Activated CD4-positive, alpha-beta T cell treated with anti-CD3 and anti-CD28 coated beads, Interleukin-2, amount 10 ng/mL, durations not matched to agents 7 days and 5 days (primary cell): ENCODE measurements around the gene DCAF15. TPM values are rescaled to one million over a fixed set of nuclear protein-coding genes. Genes with fewer than 3 reads are reported as not detected.

Experiments used
- CTCF ChIA-PET: fragments of 350-600 bp; sonication (Branson Sonifier 250); formaldehyde crosslinking; loops from one replicate; lab custom pipeline; 2021; ENCODE audit warnings: antibody characterized with exemption; lab: Charles Lee
- POLR2A ChIA-PET: fragments of 350-600 bp; sonication (Branson Sonifier 250); formaldehyde crosslinking; loops from one replicate; lab custom pipeline; 2021; ENCODE audit warnings: antibody characterized with exemption; lab: Charles Lee
- DNase-seq: peaks from one replicate; pipeline ENCODE4 v3.0.0-alpha.2; 2020
- H3K27ac Mint-ChIP-seq: one replicate; pipeline ENCODE4 v1.8.0; 2021; ENCODE audit warnings: mild to moderate bottlenecking, moderate library complexity, mixed read lengths
- H3K27me3 Mint-ChIP-seq: one replicate; pipeline ENCODE4 v1.8.0; 2021; ENCODE audit warnings: mixed read lengths
- H3K36me3 Mint-ChIP-seq: one replicate; pipeline ENCODE4 v1.8.0; 2021; ENCODE audit warnings: low read depth, mixed read lengths
- H3K4me1 Mint-ChIP-seq: one replicate; pipeline ENCODE4 v1.8.0; 2021; ENCODE audit warnings: mixed read lengths
- H3K4me3 Mint-ChIP-seq: one replicate; pipeline ENCODE4 v1.8.0; 2021; ENCODE audit warnings: mild to moderate bottlenecking, moderate library complexity, mixed read lengths
- H3K9me3 Mint-ChIP-seq: one replicate; pipeline ENCODE4 v1.8.0; 2021; ENCODE audit warnings: mixed read lengths
- total RNA-seq, 2 experiments: library from RNA; stranded (reverse); gene quantifications; one replicate each; pipeline ENCODE4 v1.2.3, GENCODE V29; 2021

DCAF15 gene
- total RNA-seq, 2 experiments from 2014 or later = 80.3 to 85.4 TPM

DNA sequence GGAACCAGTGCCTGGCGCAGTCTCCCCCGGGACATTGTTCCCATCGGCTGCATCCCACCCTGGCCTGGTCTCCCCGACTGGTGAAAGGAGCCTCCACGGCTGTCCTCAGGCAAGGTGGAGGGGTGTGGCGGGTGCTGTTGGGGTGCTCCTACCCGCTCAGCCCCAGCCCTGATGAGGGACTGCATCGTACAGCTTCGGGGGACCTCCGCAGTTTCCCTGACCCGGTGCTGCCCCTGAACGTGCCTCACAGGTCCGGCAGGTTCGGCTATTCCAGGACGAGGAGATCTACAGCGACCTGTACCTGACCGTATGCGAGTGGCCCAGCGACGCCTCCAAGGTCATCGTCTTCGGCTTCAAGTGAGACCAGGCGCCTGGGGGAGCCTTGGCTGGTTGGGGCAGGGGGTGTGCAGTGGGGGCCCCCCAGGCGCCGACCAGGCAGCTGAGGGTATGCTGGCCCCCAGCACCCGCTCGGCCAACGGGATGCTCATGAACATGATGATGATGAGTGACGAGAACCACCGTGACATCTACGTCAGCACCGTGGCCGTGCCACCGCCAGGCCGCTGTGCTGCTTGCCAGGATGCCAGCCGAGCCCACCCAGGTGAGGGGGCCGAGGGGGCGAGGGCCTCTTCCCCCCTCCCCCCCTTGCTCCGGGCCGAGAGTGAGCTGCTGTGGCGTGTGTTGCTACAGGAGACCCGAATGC is 3.5 kb downstream of the DCAF15 start:
- POLR2A ChIA-PET = interaction anchor here (0.7 kb wide), 1 partner anchor 50 kb away, joined by 5 read pairs; no protein-coding TSS in a partner anchor

DNA sequence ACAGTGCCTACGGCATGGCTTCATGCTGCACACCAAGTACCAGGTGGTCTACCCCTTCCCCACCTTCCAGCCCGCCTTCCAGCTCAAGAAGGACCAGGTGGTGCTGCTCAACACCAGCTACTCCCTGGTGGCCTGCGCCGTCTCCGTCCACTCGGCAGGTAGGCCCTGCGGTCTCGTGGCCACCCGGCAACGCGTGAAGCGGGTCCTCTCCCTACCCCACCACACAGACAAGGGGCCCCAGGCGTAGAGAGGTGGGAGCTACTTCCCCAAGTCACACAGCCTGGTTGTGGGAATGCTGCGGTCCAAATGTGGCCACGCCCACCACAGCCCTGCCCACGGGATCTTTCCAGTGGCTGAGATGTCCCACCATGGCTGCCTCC is 4.0 kb downstream of the DCAF15 start:
- DNase-seq = no peak
- Mint-ChIP-seq H3K36me3 (peaks cover 26% of the 10 kb centered on the region), H3K27me3 (no peaks in the 10 kb centered on the region), H3K27ac (no peak overlapping the region), H3K4me3 (no peak overlapping the region), H3K4me1 (peaks cover 20% of the 10 kb centered on the region), H3K9me3 (no peaks in the 10 kb centered on the region)
- ChIA-PET CTCF (interaction anchor here (0.5 to 1.2 kb wide), 3 partner anchors 34 to 193 kb away, joined by 3 to 5 read pairs (median 3); no protein-coding TSS in a partner anchor), POLR2A (interaction anchor here (0.7 kb wide), 1 partner anchor 49 kb away, joined by 5 read pairs; no protein-coding TSS in a partner anchor)

More for the DNA sequence above, 3.5 kb downstream of the DCAF15 start:
- Mint-ChIP-seq H3K9me3 (no peaks in the 10 kb centered on the region), H3K4me1 (peaks cover 20% of the 10 kb centered on the region), H3K36me3 (peaks cover 24% of the 10 kb centered on the region), H3K27me3 (no peaks in the 10 kb centered on the region), H3K4me3 (no peak overlapping the region), H3K27ac (no peak overlapping the region)
- DNase-seq = no peak
- CTCF ChIA-PET = interaction anchor here (0.7 to 1.2 kb wide), 3 partner anchors 34 to 126 kb away, joined by 3 read pairs; no protein-coding TSS in a partner anchor

DNA sequence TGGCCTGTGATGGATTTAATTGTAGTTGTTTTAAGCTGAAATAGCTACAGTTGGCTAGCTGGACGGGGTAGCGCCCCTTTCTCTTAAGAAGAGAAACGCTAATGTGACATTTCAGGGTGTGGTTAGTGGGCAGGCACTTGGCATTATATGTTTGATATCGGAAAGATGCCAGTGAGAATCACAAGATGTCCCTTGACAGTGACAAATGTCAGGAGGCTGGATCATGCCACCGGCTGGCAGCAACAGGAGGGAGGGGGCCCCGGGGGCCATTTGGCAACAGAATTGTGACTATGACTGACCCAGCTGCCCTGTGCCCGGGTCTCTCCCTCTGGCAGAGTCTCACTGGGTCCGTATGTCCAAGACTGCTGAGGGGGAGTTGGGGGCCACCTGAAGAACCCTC is 4.7 kb downstream of the DCAF15 start:
- Mint-ChIP-seq H3K4me3 (no peak overlapping the region), H3K27me3 (no peaks in the 10 kb centered on the region), H3K4me1 (peaks cover 14% of the 10 kb centered on the region), H3K36me3 (peaks cover 29% of the 10 kb centered on the region), H3K27ac (no peak overlapping the region), H3K9me3 (no peaks in the 10 kb centered on the region)
- CTCF ChIA-PET = interaction anchor here (1.1 to 1.2 kb wide), 2 partner anchors 33 to 125 kb away, joined by 3 read pairs; no protein-coding TSS in a partner anchor
- POLR2A ChIA-PET = no interaction called here
- no peak for DNase-seq

DNA sequence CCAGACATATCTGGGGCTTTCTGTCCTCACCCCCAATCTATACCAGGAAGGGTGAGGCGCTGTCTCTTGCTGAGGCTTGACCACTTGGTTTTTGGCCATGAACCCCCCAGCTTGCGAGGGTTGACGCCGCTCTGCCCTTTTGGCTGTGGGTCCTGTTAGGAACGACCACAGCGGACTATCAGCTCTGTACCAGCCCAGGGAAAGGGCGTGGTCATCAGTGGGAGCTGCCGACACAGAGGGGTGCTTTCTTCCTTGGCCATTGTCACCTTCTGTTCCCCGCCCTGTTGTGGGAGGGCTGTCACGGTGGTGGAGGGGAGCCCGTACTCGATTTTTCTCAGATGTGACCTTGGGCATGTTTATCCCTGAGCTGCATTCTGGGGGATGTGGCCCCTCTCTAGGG is 5.7 kb downstream of the DCAF15 start:
- H3K36me3 Mint-ChIP-seq = peaks cover 29% of the 10 kb centered on the region
- CTCF ChIA-PET = interaction anchor here (0.8 kb wide), 1 partner anchor 30 kb away, joined by 3 read pairs; no protein-coding TSS in a partner anchor
- POLR2A ChIA-PET = no interaction called here
- H3K4me1 Mint-ChIP-seq = peaks cover 14% of the 10 kb centered on the region
- H3K27ac Mint-ChIP-seq = no peak overlapping the region
- H3K9me3 Mint-ChIP-seq = no peaks in the 10 kb centered on the region
- H3K27me3 Mint-ChIP-seq = no peaks in the 10 kb centered on the region
- H3K4me3 Mint-ChIP-seq = no peak overlapping the region
- no peak for DNase-seq

DNA sequence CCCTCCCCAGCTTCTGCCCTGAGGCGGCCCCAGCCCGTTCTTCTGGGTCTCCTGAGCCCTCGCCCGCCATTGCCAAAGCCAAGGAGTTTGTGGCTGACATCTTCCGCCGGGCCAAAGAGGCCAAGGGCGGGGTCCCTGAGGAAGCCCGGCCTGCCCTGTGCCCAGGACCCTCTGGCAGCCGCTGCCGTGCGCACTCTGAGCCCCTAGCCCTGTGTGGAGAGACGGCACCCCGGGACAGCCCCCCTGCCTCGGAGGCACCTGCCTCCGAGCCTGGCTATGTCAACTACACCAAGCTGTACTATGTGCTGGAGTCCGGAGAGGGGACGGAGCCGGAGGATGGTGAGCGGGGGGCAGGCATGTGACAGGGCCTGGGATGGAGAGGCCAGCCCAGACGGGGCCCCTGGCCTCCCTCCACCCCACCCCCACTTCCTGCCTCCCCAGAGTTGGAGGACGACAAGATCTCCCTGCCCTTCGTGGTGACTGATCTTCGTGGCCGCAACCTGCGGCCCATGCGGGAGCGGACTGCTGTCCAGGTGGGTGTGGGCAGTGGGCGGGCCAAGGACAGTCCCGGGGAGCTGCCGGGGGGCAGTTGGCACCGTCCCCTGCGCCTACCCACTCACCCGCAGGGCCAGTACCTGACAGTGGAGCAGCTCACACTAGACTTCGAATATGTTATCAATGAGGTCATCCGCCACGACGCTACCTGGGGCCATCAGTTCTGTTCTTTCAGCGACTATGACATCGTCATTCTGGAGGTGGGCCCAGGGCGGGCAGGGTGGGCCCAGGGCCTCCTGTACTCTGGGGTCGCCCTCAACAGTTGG is 7.0 kb downstream of the DCAF15 start:
- no peaks in the 10 kb centered on the region for H3K9me3 Mint-ChIP-seq
- peaks cover 29% of the 10 kb centered on the region for H3K36me3 Mint-ChIP-seq
- DNase-seq = no peak
- no peak overlapping the region for H3K27ac Mint-ChIP-seq
- H3K27me3 Mint-ChIP-seq = no peaks in the 10 kb centered on the region
- CTCF ChIA-PET = interaction anchor here (0.6 to 1.0 kb wide), 3 partner anchors 13 to 93 kb away, joined by 3 read pairs; no protein-coding TSS in a partner anchor
- POLR2A ChIA-PET = no interaction called here
- no peak overlapping the region for H3K4me3 Mint-ChIP-seq
- peaks cover 2% of the 10 kb centered on the region for H3K4me1 Mint-ChIP-seq

DNA sequence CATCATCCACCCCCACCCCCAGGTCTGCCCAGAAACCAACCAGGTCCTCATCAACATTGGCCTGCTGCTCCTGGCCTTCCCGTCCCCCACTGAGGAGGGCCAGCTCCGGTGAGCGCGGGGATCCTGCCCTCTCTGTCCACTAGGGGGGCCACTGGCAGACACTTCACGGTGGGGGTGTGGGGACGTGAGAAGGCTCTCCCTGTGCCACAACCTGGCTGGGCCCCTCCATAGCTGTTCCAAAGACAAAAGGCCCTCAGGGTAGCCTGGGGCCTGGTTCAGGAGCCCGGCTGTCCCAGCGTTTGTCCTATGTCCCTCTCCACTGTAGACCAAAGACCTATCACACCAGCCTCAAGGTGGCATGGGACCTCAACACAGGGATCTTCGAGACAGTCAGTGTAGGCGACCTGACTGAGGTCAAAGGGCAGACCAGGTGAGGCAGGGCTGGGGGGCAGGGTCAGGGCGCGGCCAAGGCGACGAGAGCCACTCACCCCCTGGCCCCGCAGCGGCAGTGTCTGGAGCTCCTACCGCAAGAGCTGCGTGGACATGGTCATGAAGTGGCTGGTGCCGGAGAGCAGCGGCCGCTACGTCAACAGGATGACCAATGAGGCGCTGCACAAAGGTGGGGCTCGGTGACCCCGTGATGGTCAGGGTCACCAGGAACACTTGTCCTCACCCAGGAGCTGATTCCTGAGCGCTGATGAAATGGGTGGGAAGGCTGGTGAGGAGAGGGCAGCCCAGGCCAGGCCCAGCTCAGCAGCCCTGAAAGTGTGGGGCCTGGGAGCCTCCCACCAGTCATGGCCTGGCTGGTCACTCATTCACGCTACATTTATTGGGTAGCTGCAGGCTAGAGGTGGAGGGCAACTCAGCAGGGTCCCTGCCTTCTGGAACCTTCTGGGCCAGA is 7.9 kb downstream of the DCAF15 start:
- ChIA-PET CTCF (interaction anchor here (0.5 to 1.3 kb wide), 8 partner anchors 10 to 496 kb away, joined by 3 to 5 read pairs (median 3); partner anchors contain the start of gene IL27RA), POLR2A (no interaction called here)
- Mint-ChIP-seq H3K9me3 (no peaks in the 10 kb centered on the region), H3K27me3 (no peaks in the 10 kb centered on the region), H3K4me3 (no peak overlapping the region), H3K36me3 (peaks cover 32% of the 10 kb centered on the region), H3K27ac (no peak overlapping the region), H3K4me1 (no peaks in the 10 kb centered on the region)
- DNase-seq = peak; percentile 33

DNA sequence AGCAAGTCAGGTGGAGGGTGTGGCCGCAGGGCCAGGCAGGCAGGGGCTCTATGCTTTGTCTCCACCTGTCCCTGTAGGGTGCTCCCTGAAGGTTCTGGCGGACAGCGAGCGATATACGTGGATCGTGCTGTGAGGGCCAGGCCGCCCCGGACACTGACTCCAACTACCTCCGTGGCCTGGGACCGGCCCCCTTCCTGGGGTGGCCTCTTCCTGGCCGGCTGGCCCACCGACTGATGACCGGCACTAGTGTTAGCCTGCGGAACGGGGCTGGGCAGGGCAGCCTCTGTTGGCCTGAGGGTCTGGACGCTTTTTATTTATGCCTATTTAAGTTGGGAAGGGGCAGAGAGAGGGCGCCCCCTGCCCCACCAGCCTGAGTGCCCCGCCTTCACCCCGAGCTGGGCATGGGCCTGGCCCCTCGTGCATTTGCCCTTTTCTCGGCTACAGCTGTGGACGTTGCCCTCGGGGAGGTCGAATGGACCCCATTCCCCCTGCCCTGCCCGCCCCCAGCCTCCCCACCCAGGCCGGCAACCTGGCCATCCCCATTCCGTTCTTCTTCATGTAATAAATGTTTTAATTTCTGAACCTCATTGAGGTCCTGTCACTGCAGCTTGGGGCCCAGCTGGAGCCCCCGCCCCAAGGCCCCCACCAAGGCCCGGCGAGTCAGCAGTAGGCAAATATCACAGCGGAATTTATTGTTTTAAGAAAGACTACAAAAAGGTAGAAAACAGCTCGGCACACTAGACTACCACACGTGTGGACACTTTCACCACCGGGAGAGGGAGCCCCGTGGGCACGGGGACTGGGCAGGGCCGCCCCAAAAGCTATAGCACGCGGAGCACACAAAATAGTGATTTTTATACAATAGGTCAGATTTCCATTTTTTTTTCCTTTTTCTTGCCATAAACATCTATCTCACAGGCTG is 8.8 kb downstream of the DCAF15 start:
- POLR2A ChIA-PET = no interaction called here
- Mint-ChIP-seq H3K36me3 (peaks cover 27% of the 10 kb centered on the region), H3K9me3 (no peaks in the 10 kb centered on the region), H3K4me1 (no peaks in the 10 kb centered on the region), H3K27me3 (no peaks in the 10 kb centered on the region), H3K4me3 (no peak overlapping the region), H3K27ac (no peak overlapping the region)
- no peak for DNase-seq
- CTCF ChIA-PET = interaction anchor here (0.6 to 1.7 kb wide), 6 partner anchors 9 to 401 kb away, joined by 3 to 5 read pairs (median 4); partner anchors contain the start of genes DCAF15 and IL27RA

DNA sequence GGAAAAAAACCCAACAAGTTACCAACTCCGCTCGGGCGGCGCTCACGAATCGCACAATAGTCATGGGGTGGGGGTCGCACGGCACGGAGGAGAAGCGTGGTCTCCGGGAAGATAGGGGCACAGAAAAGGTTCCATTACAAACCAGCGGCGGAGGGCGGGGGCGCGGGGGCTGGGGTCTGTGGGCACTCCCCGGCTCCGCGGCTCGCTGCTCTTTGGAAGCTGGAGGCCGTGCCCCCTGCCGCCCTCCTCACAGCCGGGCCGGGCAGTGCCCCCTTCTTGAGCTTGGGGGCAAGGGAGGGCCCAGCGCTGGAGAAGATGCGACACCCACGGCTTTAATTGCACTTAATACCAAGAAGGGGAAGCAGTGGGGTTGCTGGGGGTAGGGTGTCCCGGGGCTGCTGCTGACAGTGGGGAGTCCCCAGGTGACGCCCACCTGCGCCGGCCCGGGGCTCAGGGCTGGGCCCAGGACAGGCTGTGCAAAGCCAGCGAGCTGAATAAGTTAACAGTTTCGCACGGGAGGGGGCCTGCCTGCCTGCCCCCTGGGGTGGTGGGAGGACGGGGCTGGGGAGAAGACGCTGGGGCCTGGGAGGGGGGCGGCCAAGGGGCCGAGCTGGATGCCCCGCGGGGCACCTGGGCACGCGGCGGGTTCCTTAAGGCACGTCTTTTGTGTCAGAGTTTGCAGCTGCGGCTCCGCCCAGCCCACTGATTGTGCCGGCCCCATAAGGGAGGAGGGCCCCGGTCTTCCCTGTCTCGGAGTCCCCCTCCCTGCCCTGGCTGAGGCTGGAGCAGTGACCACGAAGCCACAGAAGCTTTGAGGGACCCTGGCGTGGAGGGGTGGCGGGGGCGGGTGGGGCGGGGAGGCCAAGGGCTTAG is 9.8 kb downstream of the DCAF15 start:
- ChIA-PET POLR2A (no interaction called here), CTCF (interaction anchor here (0.6 to 1.7 kb wide), 4 partner anchors 10 to 400 kb away, joined by 3 to 4 read pairs (median 3); partner anchors contain the start of gene DCAF15)
- Mint-ChIP-seq H3K4me1 (no peaks in the 10 kb centered on the region), H3K36me3 (peaks cover 20% of the 10 kb centered on the region), H3K9me3 (no peaks in the 10 kb centered on the region), H3K4me3 (no peak overlapping the region), H3K27me3 (no peaks in the 10 kb centered on the region), H3K27ac (no peak overlapping the region)
- DNase-seq = no peak

DNA sequence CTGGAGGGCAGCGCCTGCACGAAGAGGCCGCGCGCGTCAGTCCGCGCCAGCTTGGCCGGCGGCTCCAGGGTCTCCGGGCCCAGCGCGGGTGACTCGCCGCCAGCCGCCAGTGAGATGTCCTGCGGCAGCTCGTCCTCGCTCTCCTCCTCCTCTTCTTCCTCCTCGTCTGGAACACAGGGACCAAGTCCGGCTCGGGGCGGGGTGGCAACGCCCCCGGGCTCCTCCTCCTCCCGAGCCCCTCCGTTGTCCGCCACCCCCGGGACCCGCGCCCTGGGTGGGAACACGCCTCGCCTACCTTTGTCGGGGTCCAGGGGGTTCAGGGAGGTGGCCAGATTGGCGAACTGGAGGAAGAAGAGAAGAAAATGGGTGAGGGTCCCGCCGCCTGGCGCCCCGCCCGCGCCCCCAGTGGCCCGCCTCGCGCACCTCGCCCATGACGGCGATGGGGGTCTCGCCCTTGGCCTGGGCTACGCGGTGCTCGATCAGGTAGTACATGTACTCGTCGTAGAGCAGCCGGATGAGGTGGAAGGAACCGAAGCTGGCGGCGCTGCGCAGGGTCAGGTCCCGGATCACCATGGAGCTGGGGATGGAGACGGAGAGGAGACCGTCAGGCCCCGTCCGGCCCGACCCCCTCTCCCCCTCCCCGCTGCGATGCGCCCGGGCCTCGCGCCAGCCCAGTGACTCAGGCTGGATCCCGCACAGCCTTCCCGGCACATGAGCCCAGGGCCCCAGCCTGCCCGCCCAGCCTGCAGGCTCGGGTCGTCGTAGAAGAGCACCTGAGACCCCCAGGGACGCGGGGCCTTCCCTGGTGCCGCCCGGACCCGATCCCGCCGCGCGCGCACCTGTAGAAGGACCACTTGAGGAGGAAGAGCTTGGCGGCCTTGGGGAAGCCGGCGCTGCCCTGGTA is 10.6 kb downstream of the DCAF15 start:
- Mint-ChIP-seq H3K9me3 (no peaks in the 10 kb centered on the region), H3K4me3 (no peak overlapping the region), H3K27me3 (no peaks in the 10 kb centered on the region), H3K27ac (no peak overlapping the region), H3K4me1 (no peaks in the 10 kb centered on the region), H3K36me3 (peaks cover 19% of the 10 kb centered on the region)
- no peak for DNase-seq
- CTCF ChIA-PET = interaction anchor here (0.6 to 1.7 kb wide), 3 partner anchors 11 to 490 kb away, joined by 3 to 4 read pairs (median 3); partner anchors contain the start of gene DCAF15
- POLR2A ChIA-PET = no interaction called here

DNA sequence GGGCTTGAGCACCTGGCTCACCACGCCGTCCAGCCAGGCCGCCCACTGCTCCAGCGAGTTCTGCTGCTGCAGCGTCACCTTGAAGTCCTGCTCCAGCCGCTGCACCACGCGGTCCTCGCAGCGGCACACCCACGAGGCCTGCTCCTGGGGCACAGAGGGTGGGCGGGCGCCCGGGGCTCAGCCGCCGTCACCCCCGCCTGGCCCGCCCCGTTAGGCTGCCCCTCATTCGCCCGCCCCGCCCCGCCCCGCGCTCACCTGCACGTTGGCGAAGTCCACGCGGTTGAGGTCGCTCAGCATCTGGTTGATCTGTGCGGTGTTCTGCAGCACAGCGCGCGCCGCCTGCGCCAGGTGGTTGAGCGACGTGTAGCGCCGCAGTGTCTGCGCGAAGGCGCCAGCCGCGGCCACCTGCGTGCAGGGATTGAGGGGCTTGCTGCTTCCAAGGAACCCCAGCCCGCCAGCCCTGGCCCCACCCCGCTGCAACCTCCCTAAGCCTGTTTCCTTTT is 11.3 kb downstream of the DCAF15 start:
- H3K27me3 Mint-ChIP-seq = no peaks in the 10 kb centered on the region
- H3K27ac Mint-ChIP-seq = no peak overlapping the region
- H3K36me3 Mint-ChIP-seq = peaks cover 18% of the 10 kb centered on the region
- no peaks in the 10 kb centered on the region for H3K9me3 Mint-ChIP-seq
- no peak for DNase-seq
- no peak overlapping the region for H3K4me3 Mint-ChIP-seq
- H3K4me1 Mint-ChIP-seq = no peaks in the 10 kb centered on the region
- ChIA-PET POLR2A (no interaction called here), CTCF (no interaction called here)
